IPS DF 6.9 (cell line): ENCODE measurements around the gene POLE.

ENCODE experiments used
- DNase-seq: peaks from one replicate; pipeline ENCODE4 v3.0.0-alpha.2; 2013; ENCODE audit warnings: low read depth, low spot score
- H3K27ac ChIP-seq: one replicate; pipeline ENCODE4 v1.5.1; 2013; ENCODE audit warnings: low read length, control low read depth
- H3K27me3 ChIP-seq: 2 replicates; pipeline ENCODE4 v1.6.1; 2013; ENCODE audit warnings: mild to moderate bottlenecking, low read length; ENCODE audit not compliant: control insufficient read depth, insufficient read depth
- H3K36me3 ChIP-seq: 2 replicates; pipeline ENCODE4 v1.6.1; 2013; ENCODE audit warnings: low read length; ENCODE audit not compliant: control insufficient read depth, insufficient read depth
- H3K4me1 ChIP-seq: 2 replicates; pipeline ENCODE4 v1.6.1; 2013; ENCODE audit warnings: low read length; ENCODE audit not compliant: control insufficient read depth, insufficient read depth
- H3K4me3 ChIP-seq: 2 replicates; pipeline ENCODE4 v1.5.1; 2013; ENCODE audit warnings: mild to moderate bottlenecking, low read length
- H3K9me3 ChIP-seq: 2 replicates; pipeline ENCODE4 v1.6.1; 2013; ENCODE audit warnings: low read length, inconsistent platforms; ENCODE audit not compliant: control insufficient read depth, insufficient read depth
- WGBS: extraction: QIAGEN DNeasy Blood & Tissue Kit; methylation state at CpG from one replicate; pipeline ENCODE4 v1.1.7; 2013; ENCODE audit warnings: mixed read lengths, missing lambda C conversion rate; ENCODE audit not compliant: insufficient read length, insufficient coverage; 5-methylcytosine and 5-hydroxymethylcytosine counted together

The POLE gene

GRCh38 chr12:132638541-132639408 is 48.4 kb downstream of the POLE start:
- Histone ChIP-seq H3K4me3 (no peak overlapping the region), H3K4me1 (no peaks in the 10 kb centered on the region), H3K9me3 (no peaks in the 10 kb centered on the region), H3K27me3 (no peaks in the 10 kb centered on the region), H3K27ac (no peak overlapping the region), H3K36me3 (peaks cover 64% of the 10 kb centered on the region)
- WGBS = no CpG with 5 or more reads among the region's 25 CpGs
- DNase-seq = no peak

GRCh38 chr12:132637811-132638210 is 49.3 kb downstream of the POLE start:
- no peaks in the 10 kb centered on the region for H3K9me3 ChIP-seq
- DNase-seq = no peak
- H3K4me3 ChIP-seq = no peak overlapping the region
- H3K27me3 ChIP-seq = no peaks in the 10 kb centered on the region
- H3K36me3 ChIP-seq = peaks cover 59% of the 10 kb centered on the region
- H3K4me1 ChIP-seq = no peaks in the 10 kb centered on the region
- no CpG with 5 or more reads among the region's 18 CpGs for WGBS
- no peak overlapping the region for H3K27ac ChIP-seq

GRCh38 chr12:132635076-132635955 is 51.8 kb downstream of the POLE start:
- H3K9me3 ChIP-seq = no peaks in the 10 kb centered on the region
- no CpG with 5 or more reads among the region's 29 CpGs for WGBS
- peaks cover 53% of the 10 kb centered on the region for H3K36me3 ChIP-seq
- no peaks in the 10 kb centered on the region for H3K27me3 ChIP-seq
- DNase-seq = no peak
- no peak overlapping the region for H3K27ac ChIP-seq
- no peak overlapping the region; the same call in 1 of the 2 replicates for H3K4me3 ChIP-seq
- H3K4me1 ChIP-seq = no peaks in the 10 kb centered on the region

GRCh38 chr12:132634411-132634990 is 52.6 kb downstream of the POLE start:
- H3K4me1 ChIP-seq = no peaks in the 10 kb centered on the region
- peaks cover 53% of the 10 kb centered on the region for H3K36me3 ChIP-seq
- no CpG with 5 or more reads among the region's 21 CpGs for WGBS
- no peak for DNase-seq
- H3K4me3 ChIP-seq = no peak overlapping the region
- no peaks in the 10 kb centered on the region for H3K27me3 ChIP-seq
- H3K9me3 ChIP-seq = no peaks in the 10 kb centered on the region
- no peak overlapping the region for H3K27ac ChIP-seq

- H3K4me3 ChIP-seq = no peak overlapping the region
- DNase-seq = no peak
- H3K27me3 ChIP-seq = no peaks in the 10 kb centered on the region
- H3K9me3 ChIP-seq = no peaks in the 10 kb centered on the region
- no peaks in the 10 kb centered on the region for H3K4me1 ChIP-seq
- peaks cover 53% of the 10 kb centered on the region for H3K36me3 ChIP-seq
- no peak overlapping the region for H3K27ac ChIP-seq
- 100% methylated on average over 2 of the region's 10 CpGs for WGBS
These were observed 53.2 kb downstream of the POLE start for GRCh38 chr12:132633901-132634300.

- no CpG with 5 or more reads among the region's 8 CpGs for WGBS
- no peak overlapping the region for H3K27ac ChIP-seq
- no peaks in the 10 kb centered on the region for H3K9me3 ChIP-seq
- peaks cover 52% of the 10 kb centered on the region for H3K36me3 ChIP-seq
- H3K4me1 ChIP-seq = no peaks in the 10 kb centered on the region
- no peaks in the 10 kb centered on the region for H3K27me3 ChIP-seq
- no peak for DNase-seq
- H3K4me3 ChIP-seq = no peak overlapping the region
These were observed 53.7 kb downstream of the POLE start for GRCh38 chr12:132633398-132633797.

- no peak for DNase-seq
- H3K27me3 ChIP-seq = no peaks in the 10 kb centered on the region
- no peaks in the 10 kb centered on the region for H3K9me3 ChIP-seq
- no peak overlapping the region for H3K27ac ChIP-seq
- peaks cover 49% of the 10 kb centered on the region for H3K36me3 ChIP-seq
- H3K4me1 ChIP-seq = no peaks in the 10 kb centered on the region
- WGBS = no CpG with 5 or more reads among the region's 17 CpGs
- H3K4me3 ChIP-seq = no peak overlapping the region
These were observed 54.5 kb downstream of the POLE start for GRCh38 chr12:132632521-132633228.

- no peak overlapping the region for H3K27ac ChIP-seq
- no peaks in the 10 kb centered on the region for H3K27me3 ChIP-seq
- H3K4me1 ChIP-seq = no peaks in the 10 kb centered on the region
- H3K36me3 ChIP-seq = peaks cover 46% of the 10 kb centered on the region
- no peaks in the 10 kb centered on the region for H3K9me3 ChIP-seq
- DNase-seq = no peak
- H3K4me3 ChIP-seq = no peak overlapping the region
- no CpG with 5 or more reads among the region's 11 CpGs for WGBS
These were observed 55.5 kb downstream of the POLE start for GRCh38 chr12:132631666-132632065.

- Histone ChIP-seq H3K27ac (no peak overlapping the region), H3K36me3 (peaks cover 48% of the 10 kb centered on the region), H3K27me3 (no peaks in the 10 kb centered on the region), H3K9me3 (no peaks in the 10 kb centered on the region), H3K4me3 (no peak overlapping the region), H3K4me1 (no peaks in the 10 kb centered on the region)
- no peak for DNase-seq
- no CpG with 5 or more reads among the region's 6 CpGs for WGBS
These were observed 56.5 kb downstream of the POLE start for GRCh38 chr12:132630672-132631071.

- no peak for DNase-seq
- no peak overlapping the region for H3K27ac ChIP-seq
- H3K4me1 ChIP-seq = no peaks in the 10 kb centered on the region
- H3K4me3 ChIP-seq = no peak overlapping the region
- WGBS = no CpG with 5 or more reads among the region's 6 CpGs
- H3K27me3 ChIP-seq = no peaks in the 10 kb centered on the region
- peaks cover 50% of the 10 kb centered on the region for H3K36me3 ChIP-seq
- no peaks in the 10 kb centered on the region for H3K9me3 ChIP-seq
These were observed 57.8 kb downstream of the POLE start for GRCh38 chr12:132629330-132629729.
